Testis (tissue), 2 donors: ENCODE results near the gene CYP3A5.
"Not testable (repeated sequence)": the region's sequence is repeated elsewhere in the genome, so short reads cannot be mapped to it uniquely, and the experiment has no call there.

Experiments used
- CTCF ChIP-seq, 3 experiments: fragments of 450-650 bp in 2 of 3; fragments of 200-600 bp in 1 of 3; sonication (generic) in 1 of 3; IDR thresholded peaks; one replicate each; pipeline ENCODE4 v1.5.1; 2016 to 2019; ENCODE audit warnings: antibody characterized with exemption in 3 of 3, mild to moderate bottlenecking in 2 of 3, moderate library complexity in 1 of 3
- POLR2A ChIP-seq: fragments of 450-650 bp; IDR thresholded peaks from one replicate; pipeline ENCODE4 v1.6.1; 2017; ENCODE audit warnings: antibody characterized with exemption, mild to moderate bottlenecking, moderate library complexity

GRCh38 chr7:99723201-99723600, 43.4 kb upstream of the CYP3A5 start:
- not testable (repeated sequence) for TF ChIP-seq CTCF (IDR thresholded peaks at IDR 0.05); POLR2A
